ENCODE data around the gene EXD2. TPM values are rescaled to one million over a fixed set of nuclear protein-coding genes. Genes with fewer than 3 reads are reported as not detected.

EXD2 gene
- total and polyA plus RNA-seq, 10 of the 15 experiments (the other 5 are each of a cell fraction or from before 2014, with no cell fraction given): 1.0 to 12.4 (median 4.6) TPM

DNA sequence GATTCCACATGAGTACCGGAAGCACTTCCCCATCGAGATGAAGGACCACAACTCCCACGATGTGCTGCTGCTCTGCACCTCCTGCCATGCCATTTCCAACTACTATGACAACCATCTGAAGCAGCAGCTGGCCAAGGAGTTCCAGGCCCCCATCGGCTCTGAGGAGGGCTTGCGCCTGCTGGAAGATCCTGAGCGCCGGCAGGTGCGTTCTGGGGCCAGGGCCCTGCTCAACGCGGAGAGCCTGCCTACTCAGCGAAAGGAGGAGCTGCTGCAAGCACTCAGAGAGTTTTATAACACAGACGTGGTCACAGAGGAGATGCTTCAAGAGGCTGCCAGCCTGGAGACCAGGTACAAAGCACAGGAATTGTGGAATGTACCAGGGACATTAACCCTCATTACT, 46.3 kb downstream of the EXD2 start:
- H2AFZ ChIP-seq (ENCODE audit: control insufficient read depth, low read depth, low read length): no peak overlapping the region
- in situ Hi-C loops (cut with MboI): loop anchor here (25.0 kb wide), 1 partner anchor 500 kb away; no protein-coding TSS in a partner anchor
- no peaks in the 10 kb centered on the region for H3K79me2 ChIP-seq (ENCODE audit: control insufficient read depth, insufficient read depth, low read length)
- H3K4me3 ChIP-seq: no peak overlapping the region
- DNase-seq (ENCODE audit: low read depth, low spot score) (no peak), ATAC-seq (no peak), FAIRE-seq (no peak)
- SMC1A ChIA-PET (ENCODE audit: uncharacterized antibody, unreplicated experiment): no interaction called here
- no peaks in the 10 kb centered on the region for H3K4me1 ChIP-seq (ENCODE audit: control insufficient read depth, insufficient read depth, low read length)
- BruUV-seq (replicated peaks): no TSS peak
- CTCF ChIA-PET: interaction anchor here (6.5 kb wide), 1 partner anchor 220 kb away, joined by 126 read pairs; no protein-coding TSS in a partner anchor
- H4K20me1 ChIP-seq (ENCODE audit: control insufficient read depth, insufficient read depth): no peaks in the 10 kb centered on the region
- no peak overlapping the region for H3K9ac ChIP-seq (ENCODE audit: control insufficient read depth, insufficient read depth, low read length)
- TF ChIP-seq HDGF (IDR thresholded peaks at IDR 0.05) (no peak), IKZF1 (conservative IDR thresholded peaks at IDR 0.05) (no peak), CHD1 (IDR thresholded peaks at IDR 0.05; ENCODE audit: low read depth, low read length) (no peak), BHLHE40 (IDR thresholded peaks at IDR 0.05; ENCODE audit: borderline replicate concordance in 1 of 2, low read depth in 2 of 2, low read length in 1 of 2) (no peak)
- intact Hi-C loops (cut with micrococcal nuclease; ENCODE audit: unreplicated experiment): no loop called here
- 93% methylated on average over 12 of the region's 12 CpGs for WGBS (ENCODE audit: insufficient coverage, insufficient replicate concordance, low lambda C conversion rate, missing lambda C conversion rate)
- POLR2A ChIA-PET: no interaction called here
- RAD21 ChIA-PET (ENCODE audit: unreplicated experiment): no interaction called here
- H3K4me2 ChIP-seq (ENCODE audit: control insufficient read depth, insufficient read depth): no peak overlapping the region
- H3K36me3 ChIP-seq (ENCODE audit: control insufficient read depth in 2 of 2, insufficient read depth in 2 of 2, low read length in 1 of 2): peaks cover 4 to 11% of the 10 kb centered on the region in 2 experiments
- no peak overlapping the region for H3K27ac ChIP-seq (ENCODE audit: control insufficient read depth, insufficient read depth)
- no peaks in the 10 kb centered on the region for H3K9me3 ChIP-seq (replicated peaks; ENCODE audit: control insufficient read depth, insufficient read depth, low read length)
- no peaks in the 10 kb centered on the region for H3K27me3 ChIP-seq (replicated peaks in 1 of 2; ENCODE audit: control insufficient read depth in 2 of 2, insufficient read depth in 2 of 2, low read length in 1 of 2)

GRCh38 chr14:69238883-69239282, 47.6 kb downstream of the EXD2 start:
- no peak overlapping the region for H3K4me3 ChIP-seq
- WGBS (ENCODE audit: insufficient coverage, insufficient replicate concordance, low lambda C conversion rate, missing lambda C conversion rate): 84% methylated on average over 4 of the region's 4 CpGs
- H4K20me1 ChIP-seq (ENCODE audit: control insufficient read depth, insufficient read depth): no peaks in the 10 kb centered on the region
- no peak for FAIRE-seq
- H3K27ac ChIP-seq (ENCODE audit: control insufficient read depth, insufficient read depth): no peak overlapping the region
- no peak for DNase-seq (ENCODE audit: low read depth, low spot score)
- intact Hi-C loops (cut with micrococcal nuclease; ENCODE audit: unreplicated experiment) (no loop called here), in situ Hi-C loops (cut with MboI) (loop anchor here (25.0 kb wide), 1 partner anchor 498 kb away; no protein-coding TSS in a partner anchor)
- RAD21 ChIA-PET (ENCODE audit: unreplicated experiment): interaction anchor here (1.6 kb wide), 1 partner anchor 109 kb away, joined by 3 read pairs; no protein-coding TSS in a partner anchor
- H3K79me2 ChIP-seq (ENCODE audit: control insufficient read depth, insufficient read depth, low read length): no peaks in the 10 kb centered on the region
- CTCF ChIA-PET: interaction anchor here (1.1 to 6.5 kb wide), 4 partner anchors 109 to 339 kb away, joined by 3 to 126 read pairs (median 24); no protein-coding TSS in a partner anchor
- no peaks in the 10 kb centered on the region for H3K9me3 ChIP-seq (replicated peaks; ENCODE audit: control insufficient read depth, insufficient read depth, low read length)
- no peak overlapping the region for H3K9ac ChIP-seq (ENCODE audit: control insufficient read depth, insufficient read depth, low read length)
- POLR2A ChIA-PET: no interaction called here
- peaks cover 4 to 11% of the 10 kb centered on the region in 2 experiments for H3K36me3 ChIP-seq (ENCODE audit: control insufficient read depth in 2 of 2, insufficient read depth in 2 of 2, low read length in 1 of 2)
- BruUV-seq (replicated peaks): no TSS peak
- SMC1A ChIA-PET (ENCODE audit: uncharacterized antibody, unreplicated experiment): no interaction called here
- H3K4me1 ChIP-seq (ENCODE audit: control insufficient read depth, insufficient read depth, low read length): no peaks in the 10 kb centered on the region
- H3K4me2 ChIP-seq (ENCODE audit: control insufficient read depth, insufficient read depth): no peak overlapping the region
- H3K27me3 ChIP-seq (replicated peaks in 1 of 2; ENCODE audit: control insufficient read depth in 2 of 2, insufficient read depth in 2 of 2, low read length in 1 of 2): no peaks in the 10 kb centered on the region
- no peak for ATAC-seq
- no peak overlapping the region for H2AFZ ChIP-seq (ENCODE audit: control insufficient read depth, low read depth, low read length)
- TF ChIP-seq IRF5 (IDR thresholded peaks at IDR 0.05; ENCODE audit: borderline replicate concordance) (no peak), RAD51 (IDR thresholded peaks at IDR 0.05) (no peak), PBX3 (IDR thresholded peaks at IDR 0.05; ENCODE audit: insufficient replicate concordance, low read depth, low read length) (no peak), LARP7 (IDR thresholded peaks at IDR 0.05) (no peak), RUNX3 (IDR thresholded peaks at IDR 0.05; ENCODE audit: low read length) (no peak), SMAD1 (IDR thresholded peaks at IDR 0.05; ENCODE audit: low read depth, partially characterized antibody) (no peak), KLF5 (IDR thresholded peaks at IDR 0.05; ENCODE audit: partially characterized antibody) (no peak)
- TF ChIP-seq, protein P1, sequence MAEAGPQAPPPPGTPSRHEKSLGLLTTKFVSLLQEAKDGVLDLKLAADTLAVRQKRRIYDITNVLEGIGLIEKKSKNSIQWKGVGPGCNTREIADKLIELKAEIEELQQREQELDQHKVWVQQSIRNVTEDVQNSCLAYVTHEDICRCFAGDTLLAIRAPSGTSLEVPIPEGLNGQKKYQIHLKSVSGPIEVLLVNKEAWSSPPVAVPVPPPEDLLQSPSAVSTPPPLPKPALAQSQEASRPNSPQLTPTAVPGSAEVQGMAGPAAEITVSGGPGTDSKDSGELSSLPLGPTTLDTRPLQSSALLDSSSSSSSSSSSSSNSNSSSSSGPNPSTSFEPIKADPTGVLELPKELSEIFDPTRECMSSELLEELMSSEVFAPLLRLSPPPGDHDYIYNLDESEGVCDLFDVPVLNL (IDR thresholded peaks at IDR 0.05; ENCODE audit: low read depth, low read length): no peak
